K562 (cell line): Measurements from ENCODE around the gene RNF214. TPM values are rescaled to one million over a fixed set of nuclear protein-coding genes. Genes with fewer than 3 reads are reported as not detected.

Experiments
- ATAC-seq: fragments of 200-7000 bp; cut with Tn5 transposase; 3 replicates; pipeline ENCODE4 v1.9.1; 2020; ENCODE audit warnings: moderate library complexity
- BruUV-seq: library from RNA; stranded (reverse); fragments of 400-500 nt; replicated peaks from 2 replicates; lab custom pipeline; 2021; lab: Mats Ljungman, UMichigan
- CTCF ChIA-PET: fragments of 300-600 bp; formaldehyde crosslinking; extraction: SDS; loops from one replicate; lab custom pipeline; 2021; ENCODE audit warnings: low intra/inter-chr PET ratio; lab: Yijun Ruan, JAX
- POLR2A ChIA-PET: fragments of 300-600, 350-650 bp; sonication (Branson Sonifier 250); formaldehyde crosslinking; extraction: SDS; loops from one replicate; lab custom pipeline; 2021; ENCODE audit warnings: antibody characterized with exemption, inconsistent platforms; lab: Yijun Ruan, JAX
- DNase-seq, 4 experiments: peaks; one replicate each; pipeline versions ENCODE4 v3.0.0 to v3.0.0-alpha.2; 2011 to 2018; ENCODE audit warnings: low spot score in 3 of 4, mixed read lengths in 3 of 4; ENCODE audit errors: extremely low read depth in 1 of 4
- FAIRE-seq: peaks from 2 replicates; lab custom pipeline; 2011; peaks lifted over from hg19 to GRCh38; lab: Jason Lieb, UNC
- H2AFZ ChIP-seq: 2 replicates; pipeline ENCODE4 v1.6.0; 2011; ENCODE audit warnings: low read depth, low read length, control low read depth, inconsistent platforms
- H3K27ac ChIP-seq: fragments of 200-600 bp; 3 replicates; pipeline ENCODE4 v1.8.0; 2011; ENCODE audit warnings: low read depth, mild to moderate bottlenecking, control low read depth, inconsistent platforms, low read length, moderate library complexity, mixed read lengths; ENCODE audit errors: extremely low read depth
- H3K27me3 ChIP-seq, 2 experiments: fragments of 300-600 bp in 1 of 2; 2 replicates in 1 of 2; 3 replicates in 1 of 2; pipeline versions ENCODE4 v1.6.0 to v1.8.0; 2011; ENCODE audit warnings: inconsistent platforms in 2 of 2, low read length in 2 of 2, mild to moderate bottlenecking in 1 of 2, mixed read lengths in 1 of 2, moderate library complexity in 1 of 2; ENCODE audit not compliant: control insufficient read depth in 2 of 2, insufficient read depth in 2 of 2
- H3K36me3 ChIP-seq: fragments of 300-600 bp; 3 replicates; pipeline ENCODE4 v1.8.0; 2011; ENCODE audit warnings: mild to moderate bottlenecking, low read length, inconsistent platforms; ENCODE audit not compliant: control insufficient read depth, insufficient read depth
- H3K4me1 ChIP-seq, 2 experiments: fragments of 200-600 bp in 1 of 2; replicated peaks in 1 of 2; 2 replicates in 1 of 2; 3 replicates in 1 of 2; pipeline versions ENCODE4 v1.5.1 to v1.8.0; 2011; ENCODE audit warnings: inconsistent platforms in 2 of 2, low read length in 2 of 2, mild to moderate bottlenecking in 1 of 2, mixed read lengths in 1 of 2, moderate library complexity in 1 of 2; ENCODE audit not compliant: control insufficient read depth in 2 of 2, insufficient read depth in 2 of 2
- H3K4me2 ChIP-seq: 2 replicates; pipeline ENCODE4 v1.6.1; 2011; ENCODE audit warnings: low read length, control low read depth, inconsistent platforms, mixed read lengths; ENCODE audit not compliant: insufficient read depth
- H3K4me3 ChIP-seq: fragments of 200-600 bp; sonication (generic), shearing (Covaris generic); 2 replicates; pipeline ENCODE4 v1.5.1; 2016; ENCODE audit warnings: control low read depth, inconsistent platforms
- H3K79me2 ChIP-seq: fragments of 200-600 bp; 3 replicates; pipeline ENCODE4 v1.8.0; 2011; ENCODE audit warnings: low read length, inconsistent platforms; ENCODE audit not compliant: control insufficient read depth, insufficient read depth
- H3K9ac ChIP-seq, 2 experiments: 2 replicates each; pipeline versions ENCODE4 v1.6.0 to v1.6.1; 2011; ENCODE audit warnings: low read depth in 2 of 2, low read length in 2 of 2, control low read depth in 1 of 2, inconsistent platforms in 1 of 2, mild to moderate bottlenecking in 1 of 2, mixed read lengths in 1 of 2; ENCODE audit not compliant: insufficient read depth in 1 of 2
- H3K9me1 ChIP-seq: one replicate; pipeline ENCODE4 v1.6.0; 2011; ENCODE audit warnings: inconsistent platforms, mild to moderate bottlenecking, low read length, moderate library complexity; ENCODE audit not compliant: control insufficient read depth, insufficient read depth
- H3K9me3 ChIP-seq: replicated peaks from 2 replicates; pipeline ENCODE4 v1.5.1; 2011; ENCODE audit warnings: low read depth, low read length, inconsistent platforms; ENCODE audit not compliant: control insufficient read depth, insufficient read depth
- H4K20me1 ChIP-seq: replicated peaks from 2 replicates; pipeline ENCODE4 v1.6.1; 2011; ENCODE audit warnings: low read length, inconsistent platforms, mixed read lengths; ENCODE audit not compliant: control insufficient read depth, insufficient read depth
- HINFP ChIP-seq: fragments of 450-650 bp; conservative IDR thresholded peaks from 2 replicates; pipeline ENCODE4 v1.6.1; 2016; ENCODE audit warnings: missing genetic modification characterization, low read depth, mild to moderate bottlenecking, control low read depth, missing compliant biosample characterization
- IFI16 ChIP-seq: fragments of 250-450 bp; sonication (Bioruptor Pico); IDR thresholded peaks from 2 replicates; pipeline ENCODE4 v2.1.2; 2022; ENCODE audit warnings: mild to moderate bottlenecking, inconsistent platforms
- KDM1A ChIP-seq, 2 experiments: fragments of 450-650 bp; IDR thresholded peaks; 2 replicates each; pipeline ENCODE4 v1.6.1; 2016; ENCODE audit warnings: mild to moderate bottlenecking in 2 of 2
- MTA3 ChIP-seq: fragments of 450-650 bp; formaldehyde crosslinking; IDR thresholded peaks from 2 replicates; pipeline ENCODE4 v1.6.1; 2017; ENCODE audit warnings: mild to moderate bottlenecking, borderline replicate concordance
- NFIX ChIP-seq: fragments of 250-450 bp; sonication (Bioruptor Pico); IDR thresholded peaks from 2 replicates; pipeline ENCODE4 v1.4.0; 2020; ENCODE audit warnings: low read depth, mild to moderate bottlenecking, moderate library complexity
- NUFIP1 ChIP-seq: fragments of 450-650 bp; IDR thresholded peaks from 2 replicates; pipeline ENCODE4 v1.6.1; 2018; ENCODE audit not compliant: partially characterized antibody
- SIRT6 ChIP-seq: IDR thresholded peaks from one replicate; pipeline ENCODE4 v1.6.1; 2012; ENCODE audit warnings: low read depth, mild to moderate bottlenecking, control low read depth, inconsistent platforms, low read length, moderate library complexity
- SOX6 ChIP-seq: fragments of 450-650 bp; IDR thresholded peaks from 2 replicates; pipeline ENCODE4 v1.6.1; 2014; ENCODE audit warnings: mild to moderate bottlenecking
- ZHX1 ChIP-seq: fragments of 150-350 bp; conservative IDR thresholded peaks from 2 replicates; pipeline ENCODE4 v1.6.1; 2014; ENCODE audit warnings: low read length
- ZKSCAN3 ChIP-seq: fragments of 250-450 bp; sonication (Bioruptor Pico); IDR thresholded peaks from 2 replicates; pipeline ENCODE4 v1.4.0; 2020
- ZNF184 ChIP-seq: sonication (generic); formaldehyde crosslinking; IDR thresholded peaks from 2 replicates; pipeline ENCODE4 v1.5.0; 2020; ENCODE audit warnings: missing genetic modification reagents
- ZNF3 ChIP-seq: fragments of 250-450 bp; sonication (Bioruptor Pico); IDR thresholded peaks from 2 replicates; pipeline ENCODE4 v1.5.0; 2021; ENCODE audit warnings: mild to moderate bottlenecking, moderate library complexity
- ZNF717 ChIP-seq: fragments of 250-450 bp; sonication (Bioruptor Pico); IDR thresholded peaks from 2 replicates; pipeline ENCODE4 v1.5.0; 2021
- WGBS: fragments of 100-300 bp; shearing (Covaris generic); methylation state at CpG from one replicate; pipeline ENCODE4 v1.1.6; 2016; ENCODE audit warnings: low coverage, mixed read lengths; ENCODE audit not compliant: insufficient coverage; ENCODE audit errors: missing lambda C conversion rate; 5-methylcytosine and 5-hydroxymethylcytosine counted together
- in situ Hi-C: fragments of 300-500 bp; cut with MboI; formaldehyde crosslinking; loops from 4 replicates; pipeline ENCODE4 v1.15.0; 2018; ENCODE audit warnings: inconsistent platforms, mixed read lengths
- intact Hi-C: fragments of 100-400 bp; cut with micrococcal nuclease; formaldehyde crosslinking; loops from 2 replicates; pipeline ENCODE4 v1.14.2; 2022
- polyA plus RNA-seq, 8 experiments: library from polyadenylated mRNA; depleted of rRNA in 4 of 8; stranded (reverse) in 5 of 8; unstranded in 3 of 8; fragments of >200 nt; fragmentation: Nextera tagmentation in 2 of 8; fragmentation: Illumina TruSeq in 1 of 8; extraction: Ambion mirVana in 2 of 8; extraction: Trizol in 1 of 8; gene quantifications; 2 replicates each; pipeline versions ENCODE4 v1.2.1 to v1.2.3, GENCODE V29; 2011 to 2014; ENCODE audit warnings: inconsistent platforms in 1 of 8, missing spikeins in 1 of 8
- total RNA-seq, 7 experiments: library from RNA; depleted of rRNA in 6 of 7; stranded (reverse); fragments of >200 nt in 6 of 7; fragmentation: Illumina TruSeq in 2 of 7; extraction: Trizol in 2 of 7; gene quantifications; 2 replicates each; pipeline versions ENCODE4 v1.2.1 to v1.2.3, GENCODE V29; 2011 to 2021; ENCODE audit warnings: low replicate concordance in 1 of 7
- TF ChIP-seq, protein P1 (sequence below): sonication (generic); formaldehyde crosslinking; IDR thresholded peaks from 2 replicates; pipeline ENCODE4 v1.8.1; 2022; ENCODE audit warnings: missing genetic modification reagents
- TF ChIP-seq, protein P2 (sequence below): sonication (generic); formaldehyde crosslinking; IDR thresholded peaks from 2 replicates; pipeline ENCODE4 v1.8.0; 2023; ENCODE audit warnings: mild to moderate bottlenecking, missing genetic modification reagents

RNF214 gene
- total and polyA plus RNA-seq, 9 of the 15 experiments (the other 6 are each of a cell fraction or from before 2014, with no cell fraction given) = 6.6 to 24.8 (median 11.9) TPM

- H3K9me1 ChIP-seq = no peaks in the 10 kb centered on the region
- no peaks in the 10 kb centered on the region for H3K79me2 ChIP-seq
- no peak for TF ChIP-seq ZNF717
- no peak for TF ChIP-seq ZHX1
- TF ChIP-seq, protein P1, sequence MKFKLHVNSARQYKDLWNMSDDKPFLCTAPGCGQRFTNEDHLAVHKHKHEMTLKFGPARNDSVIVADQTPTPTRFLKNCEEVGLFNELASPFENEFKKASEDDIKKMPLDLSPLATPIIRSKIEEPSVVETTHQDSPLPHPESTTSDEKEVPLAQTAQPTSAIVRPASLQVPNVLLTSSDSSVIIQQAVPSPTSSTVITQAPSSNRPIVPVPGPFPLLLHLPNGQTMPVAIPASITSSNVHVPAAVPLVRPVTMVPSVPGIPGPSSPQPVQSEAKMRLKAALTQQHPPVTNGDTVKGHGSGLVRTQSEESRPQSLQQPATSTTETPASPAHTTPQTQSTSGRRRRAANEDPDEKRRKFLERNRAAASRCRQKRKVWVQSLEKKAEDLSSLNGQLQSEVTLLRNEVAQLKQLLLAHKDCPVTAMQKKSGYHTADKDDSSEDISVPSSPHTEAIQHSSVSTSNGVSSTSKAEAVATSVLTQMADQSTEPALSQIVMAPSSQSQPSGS (CRISPR knock-in tag) = no peak
- TF ChIP-seq SIRT6 = no peak
- no peak for TF ChIP-seq NFIX (CRISPR knock-in tag)
- no peak for TF ChIP-seq IFI16 (CRISPR knock-in tag)
- no peak for TF ChIP-seq ZNF3 (CRISPR knock-in tag)
- TF ChIP-seq, protein P2, sequence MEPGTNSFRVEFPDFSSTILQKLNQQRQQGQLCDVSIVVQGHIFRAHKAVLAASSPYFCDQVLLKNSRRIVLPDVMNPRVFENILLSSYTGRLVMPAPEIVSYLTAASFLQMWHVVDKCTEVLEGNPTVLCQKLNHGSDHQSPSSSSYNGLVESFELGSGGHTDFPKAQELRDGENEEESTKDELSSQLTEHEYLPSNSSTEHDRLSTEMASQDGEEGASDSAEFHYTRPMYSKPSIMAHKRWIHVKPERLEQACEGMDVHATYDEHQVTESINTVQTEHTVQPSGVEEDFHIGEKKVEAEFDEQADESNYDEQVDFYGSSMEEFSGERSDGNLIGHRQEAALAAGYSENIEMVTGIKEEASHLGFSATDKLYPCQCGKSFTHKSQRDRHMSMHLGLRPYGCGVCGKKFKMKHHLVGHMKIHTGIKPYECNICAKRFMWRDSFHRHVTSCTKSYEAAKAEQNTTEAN (CRISPR knock-in tag) = no peak
- no peak for TF ChIP-seq KDM1A (IDR thresholded peaks at IDR 0.05)
- TF ChIP-seq ZNF184 (CRISPR knock-in tag) = no peak
- TF ChIP-seq ZKSCAN3 (CRISPR knock-in tag) = no peak
- no peak for TF ChIP-seq SOX6
- no peak for TF ChIP-seq MTA3
- no peak for TF ChIP-seq HINFP (tag)
- no peak for TF ChIP-seq NUFIP1
- TF ChIP-seq, all 486 proteins: peak for 0
- Histone ChIP-seq H3K27ac (no peak overlapping the region), H3K4me2 (no peak overlapping the region), H2AFZ (no peak overlapping the region), H4K20me1 (peaks cover 3% of the 10 kb centered on the region; the same call in 1 of the 2 replicates), H3K27me3 (peaks cover 26 to 73% of the 10 kb centered on the region in 2 experiments), H3K9me3 (no peaks in the 10 kb centered on the region), H3K9ac (0 out of 4 replicates have a peak overlapping the region, but pooled peaks of 1 of the 2 experiments have one; percentile 33), H3K4me3 (no peak overlapping the region), H3K36me3 (no peaks in the 10 kb centered on the region), H3K4me1 (peaks cover 0 to 6% of the 10 kb centered on the region in 2 experiments; a peak in 2 of 5 replicates)
- BruUV-seq = no TSS peak
- DNase-seq (no peak), ATAC-seq (no peak), FAIRE-seq (no peak)
- 7% methylated on average over 3 of the region's 3 CpGs for WGBS
- in situ Hi-C loops (no loop called here), intact Hi-C loops (no loop called here)
- CTCF ChIA-PET = no interaction called here
- POLR2A ChIA-PET = interaction anchor here (0.6 to 1.0 kb wide), 4 partner anchors 12 to 25 kb away, joined by 3 to 4 read pairs (median 4); partner anchors contain the start of gene CEP164
Observed at GRCh38 chr11:117305145-117305544, 72.7 kb downstream of the RNF214 start.
